Transverse colon (tissue), 4 donors: Measurements from ENCODE around the gene MCM9.

Source experiments
- POLR2A ChIP-seq: fragments of 450-650 bp; IDR thresholded peaks from one replicate; pipeline ENCODE4 v1.6.1; 2016; ENCODE audit warnings: antibody characterized with exemption, mild to moderate bottlenecking, moderate library complexity
- POLR2AphosphoS5 ChIP-seq, 3 donors: sonication (generic); formaldehyde crosslinking; IDR thresholded peaks; one replicate each; pipeline ENCODE4 v1.6.1; 2016; ENCODE audit warnings: antibody characterized with exemption in 3 of 3
- TF ChIP-seq, protein P1 (sequence below), 5 experiments: fragments of 200-600 bp in 3 of 5; fragments of 450-650 bp in 2 of 5; sonication (generic) in 3 of 5; IDR thresholded peaks; 1 replicate in 2 of 5; 2 replicates in 3 of 5; pipeline ENCODE4 v1.5.1; 2016 to 2017; ENCODE audit warnings: antibody characterized with exemption in 5 of 5, inconsistent platforms in 3 of 5, mild to moderate bottlenecking in 2 of 5, moderate library complexity in 1 of 5

DNA sequence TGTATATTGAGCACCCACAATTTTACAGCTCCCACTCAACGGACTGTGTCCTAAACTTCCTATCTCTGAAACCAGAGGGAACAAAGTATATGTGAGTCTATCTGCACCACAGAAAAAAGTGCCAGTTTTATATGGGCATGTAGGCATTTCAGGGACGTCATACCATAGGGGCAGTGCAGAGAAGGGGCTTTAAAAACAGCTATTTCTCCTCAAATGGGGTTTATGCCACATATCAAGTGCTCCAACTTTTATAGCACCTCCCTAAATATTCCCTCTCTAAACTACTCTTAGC lies 69.9 kb downstream of the MCM9 start:
- TF ChIP-seq, protein P1, sequence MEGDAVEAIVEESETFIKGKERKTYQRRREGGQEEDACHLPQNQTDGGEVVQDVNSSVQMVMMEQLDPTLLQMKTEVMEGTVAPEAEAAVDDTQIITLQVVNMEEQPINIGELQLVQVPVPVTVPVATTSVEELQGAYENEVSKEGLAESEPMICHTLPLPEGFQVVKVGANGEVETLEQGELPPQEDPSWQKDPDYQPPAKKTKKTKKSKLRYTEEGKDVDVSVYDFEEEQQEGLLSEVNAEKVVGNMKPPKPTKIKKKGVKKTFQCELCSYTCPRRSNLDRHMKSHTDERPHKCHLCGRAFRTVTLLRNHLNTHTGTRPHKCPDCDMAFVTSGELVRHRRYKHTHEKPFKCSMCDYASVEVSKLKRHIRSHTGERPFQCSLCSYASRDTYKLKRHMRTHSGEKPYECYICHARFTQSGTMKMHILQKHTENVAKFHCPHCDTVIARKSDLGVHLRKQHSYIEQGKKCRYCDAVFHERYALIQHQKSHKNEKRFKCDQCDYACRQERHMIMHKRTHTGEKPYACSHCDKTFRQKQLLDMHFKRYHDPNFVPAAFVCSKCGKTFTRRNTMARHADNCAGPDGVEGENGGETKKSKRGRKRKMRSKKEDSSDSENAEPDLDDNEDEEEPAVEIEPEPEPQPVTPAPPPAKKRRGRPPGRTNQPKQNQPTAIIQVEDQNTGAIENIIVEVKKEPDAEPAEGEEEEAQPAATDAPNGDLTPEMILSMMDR (IDR thresholded peaks at IDR 0.05), result no peak
- TF ChIP-seq POLR2A (no peak), POLR2AphosphoS5 (IDR thresholded peaks at IDR 0.05) (no peak)
